Skeletal muscle cell (primary cell): ENCODE results near the gene ENTR1.

ENCODE experiments used
- DNase-seq: peaks from one replicate; pipeline ENCODE4 v3.0.0-alpha.2; 2010; ENCODE audit warnings: low read depth
- H3K4me3 ChIP-seq: 2 replicates; pipeline ENCODE4 v1.5.1; 2011; ENCODE audit warnings: low read depth, mild to moderate bottlenecking, control low read depth, low read length, moderate library complexity

ENTR1 gene

DNA sequence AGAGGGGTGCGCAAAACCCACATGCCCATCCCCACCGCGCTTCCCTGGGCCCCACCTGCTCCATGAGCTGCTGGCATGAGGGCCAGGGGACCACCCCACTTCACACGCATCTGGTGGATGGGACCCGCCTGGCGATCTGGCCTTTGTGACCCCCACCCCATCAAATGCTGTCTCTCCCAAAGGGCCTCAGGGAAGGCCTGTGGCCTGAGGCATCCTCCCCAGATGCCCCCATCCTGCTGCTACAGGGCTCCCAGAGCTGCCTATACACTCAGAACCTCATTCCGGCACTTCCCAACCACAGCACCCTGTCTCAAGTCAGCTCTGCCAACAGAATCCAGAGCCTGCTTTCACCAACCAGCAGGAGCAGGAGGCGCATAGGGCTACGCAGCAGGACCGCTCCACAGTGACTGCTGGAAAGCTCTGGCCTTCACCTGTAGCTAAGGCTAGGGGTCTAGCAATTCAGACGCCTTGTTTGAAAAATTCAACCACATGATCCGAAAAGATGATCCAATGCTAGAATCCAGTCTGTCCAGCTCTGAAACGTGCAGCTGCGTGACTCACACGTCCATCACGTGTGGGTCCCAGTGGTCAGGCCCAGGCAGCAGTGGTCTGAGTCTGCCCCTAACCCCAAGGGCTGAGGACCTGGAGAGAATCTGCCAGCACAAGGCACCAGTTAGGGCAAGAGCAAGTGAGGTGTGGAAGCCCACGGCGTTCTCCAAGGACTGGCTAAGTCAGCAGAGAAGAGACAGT lies 9.1 kb downstream of the ENTR1 start:
- H3K4me3 ChIP-seq, result no peak overlapping the region
- DNase-seq, result no peak

- DNase-seq, result peak; percentile 39
- H3K4me3 ChIP-seq, result peak within 1 kb of the TSS; percentile 77
These were observed 10.2 kb downstream of the ENTR1 start, which contains the start of gene SNAPC4 for GRCh38 chr9:136400038-136400834. Gene SNAPC4 (minus strand): TSS chr9:136400170. CDS start chr9:136398428, 1,742 bp downstream.

DNA sequence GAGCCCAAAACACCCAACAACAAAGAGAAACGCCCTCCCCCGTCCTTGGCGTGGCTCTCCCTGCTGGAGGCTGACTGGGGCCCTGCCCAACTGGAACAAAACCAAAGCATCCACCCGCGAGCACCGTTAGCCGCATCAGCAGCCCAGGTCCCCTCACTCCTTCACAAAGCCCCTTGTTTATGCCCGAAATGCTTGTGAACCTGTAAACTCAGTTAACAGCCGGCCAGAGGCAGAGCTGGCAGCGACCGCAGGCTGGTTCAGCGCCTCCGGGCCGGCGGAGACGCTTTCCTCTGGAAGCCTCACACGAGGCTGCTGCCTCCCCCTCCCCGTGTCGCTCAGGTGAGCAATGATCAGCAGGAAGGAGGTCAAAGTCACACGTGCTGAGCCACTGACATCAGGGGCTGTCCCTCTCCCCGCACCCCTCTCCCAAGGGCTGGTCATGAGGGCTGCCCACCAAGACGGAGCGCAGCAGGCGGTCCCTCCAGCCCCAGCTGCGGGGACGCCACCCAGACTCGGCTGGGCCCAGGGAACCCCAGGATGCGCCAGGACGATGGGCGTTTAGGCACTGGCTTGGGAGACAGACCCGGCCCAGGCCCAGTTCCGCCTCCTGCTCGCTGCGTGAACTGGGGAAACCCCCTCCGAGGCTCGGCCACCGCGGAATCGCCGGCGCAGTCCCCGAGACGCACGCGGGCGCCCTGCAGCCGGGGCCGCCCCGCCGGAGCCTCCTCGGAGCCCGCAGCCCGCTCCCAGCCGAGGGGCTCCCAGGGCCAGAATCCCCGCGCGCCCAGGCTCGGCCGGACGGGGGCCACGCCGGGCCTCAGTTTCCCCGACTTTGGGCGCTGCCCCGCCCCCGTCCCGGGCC lies 11.0 kb downstream of the ENTR1 start:
- DNase-seq, result no peak
- peak overlapping the region; percentile 77 for H3K4me3 ChIP-seq

DNA sequence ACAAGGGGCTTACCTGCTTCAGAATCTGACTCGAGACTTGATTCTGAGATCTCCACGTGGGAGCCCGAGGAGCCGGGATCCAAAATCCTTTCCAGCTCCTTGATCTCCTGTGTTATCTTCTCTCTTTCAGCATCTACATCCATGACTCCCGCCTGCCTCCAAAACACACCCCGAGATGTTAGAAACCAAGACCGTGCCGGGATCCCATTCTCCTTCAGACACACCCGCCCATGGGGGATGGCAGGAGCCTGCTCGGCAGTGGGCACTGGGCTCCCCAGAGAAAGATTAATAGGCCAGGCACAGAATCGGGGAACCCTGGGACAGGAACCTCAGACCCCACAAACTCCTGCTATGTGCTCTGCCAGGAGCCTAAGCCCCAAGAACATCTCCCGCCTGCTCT lies 12.1 kb downstream of the ENTR1 start:
- no peak for DNase-seq
- peak overlapping the region; percentile 77 for H3K4me3 ChIP-seq

- H3K4me3 ChIP-seq, result no peak overlapping the region
- no peak for DNase-seq
These were observed 12.8 kb downstream of the ENTR1 start for GRCh38 chr9:136397643-136398042.

- no peak for DNase-seq
- no peak overlapping the region for H3K4me3 ChIP-seq
These were observed 14.2 kb downstream of the ENTR1 start for GRCh38 chr9:136396219-136396515.

- no peak for DNase-seq
- no peak overlapping the region for H3K4me3 ChIP-seq
These were observed 14.8 kb downstream of the ENTR1 start for GRCh38 chr9:136395345-136396218.

GRCh38 chr9:136395020-136395340 lies 15.4 kb downstream of the ENTR1 start:
- no peak for DNase-seq
- H3K4me3 ChIP-seq, result no peak overlapping the region

DNA sequence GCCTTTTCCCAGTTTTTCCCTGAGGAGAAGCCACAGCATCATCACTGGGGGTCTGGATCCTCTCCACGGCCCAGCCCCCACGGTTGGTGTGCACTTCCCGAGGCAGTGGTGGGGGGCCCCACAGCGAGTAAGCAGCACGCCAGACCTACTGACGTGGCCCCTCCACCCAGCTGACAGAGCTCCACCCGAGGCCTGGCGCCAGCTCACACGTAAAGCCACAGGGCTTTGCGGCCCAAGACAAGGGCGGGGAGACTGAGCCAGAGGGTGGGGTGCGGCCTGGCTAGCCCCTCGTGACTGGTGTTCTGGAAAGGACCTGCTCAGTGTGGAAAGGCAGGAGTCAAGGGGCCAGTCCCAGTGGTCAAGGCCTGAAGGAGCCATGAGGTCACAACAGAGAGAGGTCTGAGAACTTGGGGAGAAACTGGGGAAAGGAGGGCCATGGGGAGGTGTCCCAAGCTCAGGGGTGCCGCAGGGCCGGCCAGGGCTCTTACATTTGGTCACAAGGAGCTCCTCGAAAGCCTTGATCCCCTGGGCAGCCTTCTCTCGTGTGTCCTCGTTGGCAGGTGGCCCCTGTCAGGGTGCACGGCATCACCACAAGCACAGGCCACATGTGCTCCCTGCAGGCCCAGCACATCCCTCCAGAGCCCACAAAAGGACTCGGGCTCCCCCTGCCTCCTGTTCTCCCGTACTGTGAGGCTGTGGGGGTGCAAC lies 15.9 kb downstream of the ENTR1 start:
- DNase-seq, result no peak
- no peak overlapping the region for H3K4me3 ChIP-seq

DNA sequence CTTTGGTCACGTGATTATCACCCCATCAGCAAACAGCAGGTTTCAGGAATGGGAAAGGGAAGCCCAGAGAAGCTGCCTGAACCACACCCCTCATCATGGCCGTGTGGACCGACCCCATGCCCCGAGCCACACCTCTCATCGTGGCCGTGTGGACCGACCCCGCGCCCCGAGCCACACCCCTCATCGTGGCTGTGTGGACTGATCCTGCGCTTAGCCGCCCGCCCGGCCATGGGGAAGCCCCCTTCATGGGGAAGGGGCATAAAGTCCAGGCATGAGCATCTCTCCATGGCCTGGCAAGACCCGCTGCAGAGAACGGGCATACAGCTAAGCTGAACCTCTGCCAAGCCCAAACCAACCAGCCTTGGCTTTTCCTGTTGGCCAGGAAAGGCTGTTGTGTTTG lies 16.9 kb downstream of the ENTR1 start:
- no peak for DNase-seq

DNA sequence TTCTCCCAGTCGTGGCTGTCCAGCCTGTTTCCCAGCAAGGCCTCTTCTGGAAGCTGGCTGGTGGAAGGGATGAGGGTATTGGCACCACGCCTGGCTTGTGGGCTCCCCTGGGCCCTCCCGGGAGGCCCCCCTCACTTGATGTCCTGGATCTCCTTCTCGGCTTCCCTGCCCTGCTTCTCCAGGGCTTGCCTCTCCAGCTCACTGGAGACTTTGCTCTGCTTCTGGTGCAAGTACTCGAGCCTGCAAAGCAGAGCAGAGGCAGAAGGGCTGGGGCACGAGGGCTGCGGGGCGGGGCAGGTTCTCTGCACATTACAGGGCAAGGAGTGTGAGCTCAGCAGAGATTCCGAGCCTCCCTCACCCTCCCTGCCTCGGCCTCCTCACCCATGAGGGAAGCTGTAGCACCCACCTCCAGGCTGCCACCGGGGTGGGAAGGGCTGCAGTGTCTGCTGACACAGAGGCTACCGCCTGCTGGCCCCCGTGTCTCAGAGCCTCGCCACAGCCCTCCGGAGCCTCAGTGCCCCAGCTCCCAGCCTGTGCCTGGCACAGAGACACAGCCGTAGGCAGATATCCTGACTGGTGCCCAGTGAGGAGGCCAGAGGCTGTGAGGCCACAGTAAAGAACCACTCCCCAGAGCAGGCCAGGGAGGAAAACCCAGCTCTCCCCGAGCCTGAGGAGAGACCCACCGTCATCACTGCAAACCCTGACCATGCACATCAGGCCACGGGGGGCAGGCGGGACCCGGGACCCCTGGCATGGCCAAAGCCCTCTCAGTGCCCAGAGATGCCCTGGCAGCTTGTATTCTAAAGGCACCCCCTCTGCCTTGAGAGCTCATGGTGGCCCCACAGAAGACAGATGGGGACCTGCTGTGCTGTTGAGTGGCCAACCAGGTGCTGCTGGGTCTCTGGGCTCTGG lies 17.6 kb downstream of the ENTR1 start:
- no peak overlapping the region for H3K4me3 ChIP-seq
- peak; percentile 16 for DNase-seq

More for the DNA sequence above, 16.9 kb downstream of the ENTR1 start:
- no peak overlapping the region for H3K4me3 ChIP-seq

DNA sequence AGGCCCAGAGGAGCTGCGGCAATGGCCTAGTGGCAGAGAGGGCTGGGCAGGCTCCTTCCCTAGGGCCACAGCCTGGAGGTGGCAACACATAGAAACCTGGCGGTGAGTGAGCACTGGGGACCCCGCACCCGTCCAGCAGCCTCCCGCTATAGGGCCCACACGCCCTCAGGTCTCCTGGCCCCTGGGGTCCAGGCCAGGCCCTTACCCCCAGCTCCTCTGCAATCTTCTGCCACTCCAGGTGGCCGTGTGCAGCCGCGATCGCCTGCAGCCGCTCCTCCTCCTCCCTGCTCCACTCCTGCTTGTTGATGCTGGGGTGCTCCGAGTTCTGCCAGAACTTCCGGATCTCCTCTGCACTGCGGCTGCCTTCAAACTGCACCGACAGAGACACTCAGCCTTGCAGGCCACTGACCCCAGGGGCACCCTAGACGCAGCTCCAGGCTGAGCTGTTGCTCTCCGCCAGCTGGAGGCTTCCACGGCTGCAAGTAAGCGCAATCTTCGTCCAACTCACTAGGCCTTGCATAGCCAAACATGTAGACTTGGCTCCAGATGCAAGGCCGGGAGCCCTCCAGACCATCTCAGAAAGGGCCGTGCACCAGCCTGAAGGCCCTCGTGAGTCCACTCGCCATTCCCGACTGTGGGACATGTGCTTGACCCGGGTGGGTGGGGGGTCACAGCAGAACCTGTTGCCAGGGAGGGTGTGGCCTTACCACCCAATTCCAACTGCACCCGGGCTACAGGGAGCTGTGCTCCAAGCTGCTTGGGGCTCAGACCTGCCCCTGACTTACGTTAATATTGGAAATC lies 18.5 kb downstream of the ENTR1 start:
- DNase-seq, result no peak
- no peak overlapping the region for H3K4me3 ChIP-seq

- no peak overlapping the region for H3K4me3 ChIP-seq
- no peak for DNase-seq
These were observed 21.0 kb downstream of the ENTR1 start for GRCh38 chr9:136389396-136389795.

- H3K4me3 ChIP-seq, result no peak overlapping the region
- no peak for DNase-seq
These were observed 23.2 kb downstream of the ENTR1 start for GRCh38 chr9:136387217-136387616.

DNA sequence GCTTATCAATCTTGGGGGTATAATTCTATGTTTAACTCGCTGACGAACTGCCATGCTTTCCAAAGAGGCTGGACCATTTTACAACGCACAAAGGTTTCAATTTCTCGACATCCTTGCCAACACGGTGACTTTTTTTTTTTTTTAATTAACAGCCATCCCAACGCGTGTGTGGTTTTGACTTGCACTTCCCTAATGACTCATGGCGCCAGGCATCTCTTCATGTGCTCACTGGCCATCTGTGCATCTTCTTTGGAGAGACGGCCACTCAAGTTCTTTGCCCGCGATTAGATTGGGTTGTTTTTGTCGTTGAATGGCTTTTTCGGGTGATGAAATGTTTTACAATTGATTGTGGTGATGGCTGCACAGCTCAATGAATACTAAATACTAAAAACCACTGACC lies 24.4 kb downstream of the ENTR1 start:
- DNase-seq, result no peak
- no peak overlapping the region for H3K4me3 ChIP-seq

GRCh38 chr9:136385015-136385414 lies 25.4 kb downstream of the ENTR1 start:
- DNase-seq, result no peak
- no peak overlapping the region for H3K4me3 ChIP-seq

DNA sequence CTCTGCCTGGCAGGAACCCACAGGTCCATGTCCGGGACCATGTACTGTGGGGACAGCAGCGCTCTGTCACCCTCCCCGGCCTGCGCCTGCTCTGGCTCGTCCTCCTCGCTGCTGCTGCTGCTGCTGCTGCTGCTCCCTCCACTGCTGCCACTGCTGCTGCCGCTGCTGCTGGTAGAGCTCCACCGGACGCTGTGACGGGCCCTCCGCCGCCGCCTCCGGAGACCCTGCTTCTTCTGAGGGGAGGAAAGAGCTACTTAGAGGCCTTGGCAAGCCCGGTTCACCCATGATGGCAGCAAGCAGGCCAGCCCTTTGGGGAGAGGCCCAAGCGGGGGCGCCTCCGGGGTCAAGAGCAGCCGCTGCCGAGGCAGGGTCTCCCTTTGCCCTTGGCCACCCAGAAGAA lies 27.0 kb downstream of the ENTR1 start:
- no peak overlapping the region for H3K4me3 ChIP-seq
- no peak for DNase-seq
